ENCODE measurements around the gene PTGR1. TPM values are rescaled to one million over a fixed set of nuclear protein-coding genes. Genes with fewer than 3 reads are reported as not detected.

Gene PTGR1
- total and polyA plus RNA-seq, 2 of the 8 experiments (the other 6 are each of a cell fraction or from before 2014, with no cell fraction given) = 16.9 to 28.5 TPM

GRCh38 chr9:111559000-111559610, 40.3 kb downstream of the PTGR1 start:
- no peak overlapping the region for H3K9ac ChIP-seq (replicated peaks in 1 of 4; ENCODE audit: extremely low read depth in 1 of 4, low read depth in 3 of 4, low read length in 3 of 4)
- POLR2A ChIA-PET (ENCODE audit: partially characterized antibody) = interaction anchor here (0.6 to 2.1 kb wide), 4 partner anchors 9 to 35 kb away, joined by 3 to 9 read pairs (median 5); no protein-coding TSS in a partner anchor
- H2AK5ac ChIP-seq (ENCODE audit: low read depth, low read length) = 0 out of 2 replicates have a peak overlapping the region, but pooled peaks have one; percentile 68
- no peak overlapping the region for H2BK120ac ChIP-seq (replicated peaks; ENCODE audit: low read depth, low read length)
- no peak overlapping the region for H3K4me2 ChIP-seq (ENCODE audit: insufficient read depth in 1 of 2, low read depth in 2 of 2, low read length in 2 of 2)
- H2AFZ ChIP-seq (ENCODE audit: low read length) = no peak overlapping the region
- no peaks in the 10 kb centered on the region for H3K79me1 ChIP-seq (ENCODE audit: low read depth, low read length)
- 88% methylated on average over 7 of the region's 7 CpGs; no CpG with 5 or more reads in 1 of the 2 experiments for WGBS, 2 experiments (ENCODE audit: extremely low coverage in 1 of 2, insufficient coverage in 1 of 2, insufficient read length in 1 of 2, insufficient replicate concordance in 2 of 2, low coverage in 1 of 2, low lambda C conversion rate in 2 of 2, missing lambda C conversion rate in 1 of 2)
- 0 out of 2 replicates have a peak overlapping the region, but pooled peaks have one; percentile 50 for H2BK12ac ChIP-seq (ENCODE audit: low read depth, low read length)
- CTCF ChIA-PET (ENCODE audit: partially characterized antibody) = no interaction called here
- no peak overlapping the region for H2BK5ac ChIP-seq (ENCODE audit: low read depth, low read length)
- 0 out of 4 replicates have a peak, but pooled peaks cover 0 to 5% of the 10 kb centered on the region in 2 experiments for H3K9me3 ChIP-seq (ENCODE audit: insufficient read depth in 2 of 2, low read depth in 1 of 2, low read length in 1 of 2)
- no peak overlapping the region for H3K18ac ChIP-seq (ENCODE audit: extremely low read depth, low read length)
- no peak overlapping the region for H3K4ac ChIP-seq (replicated peaks; ENCODE audit: insufficient read length, low read depth, low read length)
- no peak overlapping the region; the same call in 1 of the 2 replicates for H4K8ac ChIP-seq (ENCODE audit: extremely low read depth, insufficient read depth, low read length)
- DNase-seq (ENCODE audit: low read depth in 1 of 2, low spot score in 2 of 2) (peak in 1 of 2 experiments; percentile 40), FAIRE-seq (no peak)
- H2BK15ac ChIP-seq (ENCODE audit: low read length) = 0 out of 2 replicates have a peak overlapping the region, but pooled peaks have one; percentile 8
- no peak overlapping the region for H3K4me3 ChIP-seq (ENCODE audit: extremely low read depth in 1 of 4, insufficient read depth in 2 of 4, low read depth in 3 of 4, low read length in 4 of 4)
- H4K5ac ChIP-seq (ENCODE audit: insufficient read length, low read depth, low read length) = no peak overlapping the region
- H3K4me1 ChIP-seq (replicated peaks in 1 of 4; ENCODE audit: control insufficient read depth in 3 of 4, insufficient read depth in 4 of 4, low read length in 3 of 4) = no peaks in the 10 kb centered on the region
- no peaks in the 10 kb centered on the region; the same call in 1 of the 2 replicates for H3K23me2 ChIP-seq (ENCODE audit: low read depth, low read length)
- H3K79me2 ChIP-seq (ENCODE audit: control insufficient read depth in 1 of 2, insufficient read depth in 2 of 2, low read length in 2 of 2) = no peaks in the 10 kb centered on the region
- 0 out of 2 replicates have a peak overlapping the region, but pooled peaks have one; percentile 34 for H2BK20ac ChIP-seq (ENCODE audit: low read length)
- no peak overlapping the region for H3K23ac ChIP-seq (ENCODE audit: insufficient read length)
- H3K27ac ChIP-seq (ENCODE audit: low read depth, low read length) = no peak overlapping the region
- peaks cover 0 to 8% (median 0%) of the 10 kb centered on the region in 4 experiments; a peak in 2 of 8 replicates for H3K36me3 ChIP-seq (ENCODE audit: control insufficient read depth in 2 of 4, insufficient read depth in 4 of 4, low read length in 3 of 4)
- H3K14ac ChIP-seq (ENCODE audit: insufficient read length) = no peak overlapping the region
- no peaks in the 10 kb centered on the region for H3K27me3 ChIP-seq (replicated peaks in 1 of 4; ENCODE audit: control insufficient read depth in 3 of 4, extremely low read depth in 1 of 4, insufficient read depth in 3 of 4, low read length in 3 of 4)
- H4K20me1 ChIP-seq (replicated peaks in 1 of 2; ENCODE audit: control insufficient read depth in 1 of 2, insufficient read depth in 2 of 2, low read length in 2 of 2) = no peaks in the 10 kb centered on the region
- no peak overlapping the region for H4K91ac ChIP-seq (replicated peaks; ENCODE audit: insufficient read length, low read length)
- H3K56ac ChIP-seq (replicated peaks; ENCODE audit: insufficient read length, low read depth, low read length) = no peak overlapping the region
- TF ChIP-seq ASH2L (IDR thresholded peaks at IDR 0.05; ENCODE audit: low read length) = no peak
- no peak for TF ChIP-seq MAFK (IDR thresholded peaks at IDR 0.05; ENCODE audit: low read depth, low read length)
- no peak for TF ChIP-seq SP4 (IDR thresholded peaks at IDR 0.05; ENCODE audit: low read length)
- TF ChIP-seq POLR2AphosphoS5 (IDR thresholded peaks at IDR 0.05; ENCODE audit: low read depth, low read length) = no peak
- no peak for TF ChIP-seq RAD21 (IDR thresholded peaks at IDR 0.05 in 1 of 2, conservative IDR thresholded peaks at IDR 0.05 in 1 of 2; ENCODE audit: low read depth in 2 of 2, low read length in 2 of 2)
- no peak for TF ChIP-seq SIN3A (conservative IDR thresholded peaks at IDR 0.05 in 1 of 2, IDR thresholded peaks at IDR 0.05 in 1 of 2; ENCODE audit: low read depth in 1 of 2, low read length in 2 of 2)
- no peak for TF ChIP-seq HDAC6 (IDR thresholded peaks at IDR 0.05; ENCODE audit: low read depth, low read length)
- no peak for TF ChIP-seq TBP (IDR thresholded peaks at IDR 0.05; ENCODE audit: low read depth, low read length)
- TF ChIP-seq YY1 (IDR thresholded peaks at IDR 0.05; ENCODE audit: low read depth, low read length) = no peak
- TF ChIP-seq SIX5 (IDR thresholded peaks at IDR 0.05; ENCODE audit: low read depth, low read length) = no peak
- no peak for TF ChIP-seq E2F6 (IDR thresholded peaks at IDR 0.05)
- TF ChIP-seq RFX5 (IDR thresholded peaks at IDR 0.05; ENCODE audit: borderline replicate concordance, low read depth, low read length) = no peak
- no peak for TF ChIP-seq SP2 (IDR thresholded peaks at IDR 0.05; ENCODE audit: low read length)

All from H1 (cell line).